Neutrophil (primary cell): ENCODE data around the gene THRAP3.

Experiments
- H3K27ac ChIP-seq: fragments of 200-600 bp; sonication (generic); 2 replicates; pipeline ENCODE4 v1.5.1; 2016; ENCODE audit warnings: mild to moderate bottlenecking, moderate library complexity
- H3K27me3 ChIP-seq: fragments of 200-600 bp; sonication (generic); 2 replicates; pipeline ENCODE4 v1.6.0; 2016; ENCODE audit warnings: mild to moderate bottlenecking
- H3K36me3 ChIP-seq: fragments of 200-600 bp; sonication (generic); 2 replicates; pipeline ENCODE4 v1.5.1; 2017
- H3K4me1 ChIP-seq, 2 experiments: fragments of 200-600 bp in 1 of 2; sonication (generic) in 1 of 2; 1 replicate in 1 of 2; 2 replicates in 1 of 2; pipeline versions ENCODE4 v1.5.1 to v1.6.1; 2013 to 2016; ENCODE audit warnings: low read depth in 1 of 2, low read length in 1 of 2, mild to moderate bottlenecking in 1 of 2, moderate library complexity in 1 of 2; ENCODE audit not compliant: control insufficient read depth in 1 of 2, insufficient read depth in 1 of 2
- H3K4me3 ChIP-seq, 2 experiments: fragments of 200-600 bp in 1 of 2; sonication (generic) in 1 of 2; 1 replicate in 1 of 2; 2 replicates in 1 of 2; pipeline ENCODE4 v1.5.1; 2013 to 2016; ENCODE audit warnings: low read depth in 1 of 2, low read length in 1 of 2, mild to moderate bottlenecking in 1 of 2, moderate library complexity in 1 of 2
- H3K9me3 ChIP-seq: fragments of 200-600 bp; sonication (generic); 2 replicates; pipeline ENCODE4 v1.5.1; 2016
- TF ChIP-seq, protein P1 (sequence below): fragments of 200-600 bp; sonication (generic); IDR thresholded peaks from 2 replicates; pipeline ENCODE4 v1.5.1; 2016; ENCODE audit warnings: antibody characterized with exemption

The THRAP3 gene

GRCh38 chr1:36232212-36233095, 8.2 kb downstream of the THRAP3 start:
- no peaks in the 10 kb centered on the region for H3K9me3 ChIP-seq
- no peak overlapping the region for H3K27ac ChIP-seq
- no peak overlapping the region for H3K4me3 ChIP-seq
- H3K36me3 ChIP-seq, result peaks cover 41% of the 10 kb centered on the region
- H3K4me1 ChIP-seq, result peaks cover 0 to 3% of the 10 kb centered on the region in 2 experiments
- no peaks in the 10 kb centered on the region for H3K27me3 ChIP-seq
- TF ChIP-seq, protein P1, sequence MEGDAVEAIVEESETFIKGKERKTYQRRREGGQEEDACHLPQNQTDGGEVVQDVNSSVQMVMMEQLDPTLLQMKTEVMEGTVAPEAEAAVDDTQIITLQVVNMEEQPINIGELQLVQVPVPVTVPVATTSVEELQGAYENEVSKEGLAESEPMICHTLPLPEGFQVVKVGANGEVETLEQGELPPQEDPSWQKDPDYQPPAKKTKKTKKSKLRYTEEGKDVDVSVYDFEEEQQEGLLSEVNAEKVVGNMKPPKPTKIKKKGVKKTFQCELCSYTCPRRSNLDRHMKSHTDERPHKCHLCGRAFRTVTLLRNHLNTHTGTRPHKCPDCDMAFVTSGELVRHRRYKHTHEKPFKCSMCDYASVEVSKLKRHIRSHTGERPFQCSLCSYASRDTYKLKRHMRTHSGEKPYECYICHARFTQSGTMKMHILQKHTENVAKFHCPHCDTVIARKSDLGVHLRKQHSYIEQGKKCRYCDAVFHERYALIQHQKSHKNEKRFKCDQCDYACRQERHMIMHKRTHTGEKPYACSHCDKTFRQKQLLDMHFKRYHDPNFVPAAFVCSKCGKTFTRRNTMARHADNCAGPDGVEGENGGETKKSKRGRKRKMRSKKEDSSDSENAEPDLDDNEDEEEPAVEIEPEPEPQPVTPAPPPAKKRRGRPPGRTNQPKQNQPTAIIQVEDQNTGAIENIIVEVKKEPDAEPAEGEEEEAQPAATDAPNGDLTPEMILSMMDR, result no peak

GRCh38 chr1:36236302-36236701, 12.1 kb downstream of the THRAP3 start:
- Histone ChIP-seq H3K27ac (peak overlapping the region; percentile 23), H3K36me3 (peaks cover 16% of the 10 kb centered on the region), H3K27me3 (no peaks in the 10 kb centered on the region), H3K4me1 (peaks cover 0 to 3% of the 10 kb centered on the region in 2 experiments), H3K9me3 (no peaks in the 10 kb centered on the region), H3K4me3 (no peak overlapping the region)
- TF ChIP-seq, protein P1, result no peak

- no peak overlapping the region for H3K4me3 ChIP-seq
- TF ChIP-seq, protein P1, result no peak
- no peaks in the 10 kb centered on the region for H3K27me3 ChIP-seq
- H3K9me3 ChIP-seq, result no peaks in the 10 kb centered on the region
- peaks cover 0 to 3% of the 10 kb centered on the region in 2 experiments for H3K4me1 ChIP-seq
- peaks cover 17% of the 10 kb centered on the region for H3K36me3 ChIP-seq
- no peak overlapping the region for H3K27ac ChIP-seq
Observed at GRCh38 chr1:36238433-36238832, 14.2 kb downstream of the THRAP3 start.

DNA sequence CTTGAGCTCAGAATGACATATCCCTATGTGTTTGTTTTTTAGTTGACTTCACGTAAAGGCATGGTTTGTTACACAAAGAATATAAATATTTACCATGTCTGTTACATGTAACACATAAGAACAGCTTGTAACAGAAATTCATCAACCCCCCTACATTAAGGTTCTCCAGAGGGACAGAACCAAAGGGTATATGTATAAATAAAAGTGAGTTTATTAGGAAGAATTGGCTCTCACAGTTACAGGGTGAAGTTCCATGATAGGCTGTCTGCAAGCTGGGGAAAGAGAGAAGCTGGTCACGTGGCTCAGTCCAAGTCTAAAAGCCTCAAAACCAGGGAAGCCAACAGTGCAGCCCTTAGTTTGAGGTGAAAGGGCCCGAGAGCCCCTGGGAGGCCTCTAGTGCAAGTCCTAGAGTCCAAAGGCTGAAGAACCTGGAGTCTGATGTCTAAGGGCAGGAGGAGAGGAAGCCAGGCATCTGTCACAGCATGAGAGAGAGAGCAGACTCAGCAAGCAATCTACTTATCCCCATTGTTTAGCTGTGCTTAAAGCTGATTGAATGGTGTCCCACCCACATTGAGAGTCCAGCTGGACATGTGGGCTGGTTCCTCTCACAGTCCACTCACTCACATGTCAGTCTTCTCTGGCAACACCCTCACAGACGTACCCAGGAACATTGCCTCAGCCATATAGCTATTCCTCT, 15.8 kb downstream of the THRAP3 start:
- H3K27me3 ChIP-seq, result no peaks in the 10 kb centered on the region
- H3K9me3 ChIP-seq, result no peaks in the 10 kb centered on the region
- H3K36me3 ChIP-seq, result peaks cover 17% of the 10 kb centered on the region
- H3K27ac ChIP-seq, result peak overlapping the region; percentile 25
- H3K4me3 ChIP-seq, result no peak overlapping the region
- H3K4me1 ChIP-seq, result peaks cover 12 to 13% of the 10 kb centered on the region in 2 experiments
- TF ChIP-seq, protein P1, result no peak

DNA sequence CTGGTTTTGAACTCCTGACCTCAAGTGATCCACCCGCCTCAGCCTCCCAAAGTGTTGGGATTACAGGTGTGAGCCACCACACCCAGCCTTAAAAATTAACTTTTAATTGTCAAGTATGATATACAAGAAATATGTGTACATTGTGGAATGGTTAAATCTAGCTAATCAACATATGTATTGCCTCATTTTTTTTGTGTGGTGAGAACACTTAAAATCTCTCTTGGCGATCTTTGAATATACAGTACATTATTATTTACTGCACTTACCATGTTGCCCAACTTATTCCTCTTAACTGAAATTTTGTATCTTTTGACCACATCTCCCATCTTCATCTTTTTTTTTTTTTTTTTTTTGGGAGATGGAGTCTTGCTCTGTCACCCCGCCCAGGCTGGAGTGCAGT, 23.3 kb downstream of the THRAP3 start:
- TF ChIP-seq, protein P1, result no peak
- Histone ChIP-seq H3K9me3 (no peaks in the 10 kb centered on the region), H3K27ac (peak overlapping the region; percentile 80), H3K4me3 (no peak overlapping the region), H3K4me1 (peaks cover 46 to 63% of the 10 kb centered on the region in 2 experiments), H3K36me3 (peaks cover 10% of the 10 kb centered on the region), H3K27me3 (no peaks in the 10 kb centered on the region)
